Measurements from ENCODE around the gene KCNG4.

DNA sequence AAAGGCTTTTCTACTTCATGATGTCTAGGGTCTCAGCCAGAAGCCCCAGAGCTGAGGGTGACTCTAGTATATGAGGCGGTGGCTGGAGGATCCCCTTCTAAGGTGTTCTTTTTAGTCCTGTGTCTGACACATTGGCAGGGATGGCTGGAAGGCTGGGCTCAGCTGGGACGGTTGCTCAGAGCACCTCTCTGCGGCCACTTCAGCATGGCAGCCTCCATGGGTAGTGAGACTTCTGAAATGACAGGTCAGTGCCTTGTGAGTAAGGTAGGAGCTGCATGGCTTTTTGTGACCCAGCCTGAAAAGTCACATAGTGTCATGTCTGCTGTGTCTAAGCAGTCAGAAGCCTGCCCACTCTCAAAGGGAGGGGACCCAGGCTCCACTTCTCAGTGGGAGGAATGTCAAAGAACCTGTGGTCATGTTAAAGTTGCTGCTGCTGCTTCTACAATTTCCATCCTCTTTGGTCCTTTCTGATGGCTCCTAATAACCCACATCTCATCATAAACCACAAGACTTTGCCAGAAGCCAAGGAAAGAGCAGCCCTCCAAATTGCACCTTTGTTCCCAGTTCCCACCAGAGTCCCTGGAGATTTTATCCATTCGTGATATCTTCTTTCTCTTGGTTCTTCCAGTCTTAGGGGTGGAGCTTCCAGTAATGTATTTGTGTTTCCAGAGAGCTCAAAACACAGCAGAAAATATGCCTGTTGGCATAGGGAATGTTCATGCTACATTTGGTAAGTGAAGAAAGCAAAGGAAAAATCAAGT is 15.4 kb upstream of the KCNG4 start:
- TF ChIP-seq, protein P1, sequence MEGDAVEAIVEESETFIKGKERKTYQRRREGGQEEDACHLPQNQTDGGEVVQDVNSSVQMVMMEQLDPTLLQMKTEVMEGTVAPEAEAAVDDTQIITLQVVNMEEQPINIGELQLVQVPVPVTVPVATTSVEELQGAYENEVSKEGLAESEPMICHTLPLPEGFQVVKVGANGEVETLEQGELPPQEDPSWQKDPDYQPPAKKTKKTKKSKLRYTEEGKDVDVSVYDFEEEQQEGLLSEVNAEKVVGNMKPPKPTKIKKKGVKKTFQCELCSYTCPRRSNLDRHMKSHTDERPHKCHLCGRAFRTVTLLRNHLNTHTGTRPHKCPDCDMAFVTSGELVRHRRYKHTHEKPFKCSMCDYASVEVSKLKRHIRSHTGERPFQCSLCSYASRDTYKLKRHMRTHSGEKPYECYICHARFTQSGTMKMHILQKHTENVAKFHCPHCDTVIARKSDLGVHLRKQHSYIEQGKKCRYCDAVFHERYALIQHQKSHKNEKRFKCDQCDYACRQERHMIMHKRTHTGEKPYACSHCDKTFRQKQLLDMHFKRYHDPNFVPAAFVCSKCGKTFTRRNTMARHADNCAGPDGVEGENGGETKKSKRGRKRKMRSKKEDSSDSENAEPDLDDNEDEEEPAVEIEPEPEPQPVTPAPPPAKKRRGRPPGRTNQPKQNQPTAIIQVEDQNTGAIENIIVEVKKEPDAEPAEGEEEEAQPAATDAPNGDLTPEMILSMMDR (optimal IDR thresholded peaks at IDR 0.05 in 1 of 3, IDR thresholded peaks at IDR 0.05 in 1 of 3, conservative IDR thresholded peaks at IDR 0.05 in 1 of 3; ENCODE audit: extremely low read depth in 1 of 3, insufficient read depth in 2 of 3, low read length in 3 of 3) = no peak
- TF ChIP-seq EZH2 (IDR thresholded peaks at IDR 0.05; ENCODE audit: low read length) = no peak

Measured in keratinocyte (primary cell).